K562 (cell line): Measurements from ENCODE around the gene SYNCRIP. TPM values are rescaled to one million over a fixed set of nuclear protein-coding genes. Genes with fewer than 3 reads are reported as not detected.

ENCODE experiments used
- BDP1 ChIP-seq: IDR thresholded peaks from 3 replicates; pipeline ENCODE4 v1.6.1; 2011; ENCODE audit not compliant: insufficient read length, insufficient read depth
- E2F5 ChIP-seq: sonication (generic); formaldehyde crosslinking; IDR thresholded peaks from 2 replicates; pipeline ENCODE4 v1.8.0; 2022; ENCODE audit warnings: mild to moderate bottlenecking, missing genetic modification reagents
- FOXP1 ChIP-seq: sonication (generic); formaldehyde crosslinking; IDR thresholded peaks from 2 replicates; pipeline ENCODE4 v1.8.0; 2022; ENCODE audit warnings: mild to moderate bottlenecking, missing genetic modification reagents
- FUS ChIP-seq: fragments of 200-400 bp; formaldehyde crosslinking; optimal IDR thresholded peaks from 2 replicates; pipeline ENCODE3; 2017; ENCODE audit warnings: low read depth, low read length
- KLF6 ChIP-seq: fragments of 250-450 bp; sonication (Bioruptor Pico); IDR thresholded peaks from 2 replicates; pipeline ENCODE4 v1.4.0; 2020; ENCODE audit warnings: mild to moderate bottlenecking, moderate library complexity, borderline replicate concordance
- POLR2A ChIP-seq: fragments of 450-650 bp; conservative IDR thresholded peaks from 2 replicates; pipeline ENCODE4 v1.6.1; 2016
- POLR2G ChIP-seq: fragments of 200-400 bp; formaldehyde crosslinking; IDR thresholded peaks from 2 replicates; pipeline ENCODE4 v1.6.1; 2017; ENCODE audit warnings: low read depth, mild to moderate bottlenecking, antibody characterized with exemption, low read length, moderate library complexity
- SNIP1 ChIP-seq: fragments of 450-650 bp; IDR thresholded peaks from 2 replicates; pipeline ENCODE4 v1.7.1; 2017; ENCODE audit warnings: low read depth, mild to moderate bottlenecking
- ZBTB49 ChIP-seq: sonication (generic); formaldehyde crosslinking; IDR thresholded peaks from 2 replicates; pipeline ENCODE4 v1.8.0; 2022; ENCODE audit warnings: missing genetic modification reagents, mild to moderate bottlenecking, borderline replicate concordance
- polyA plus RNA-seq, 8 experiments: library from polyadenylated mRNA; depleted of rRNA in 4 of 8; stranded (reverse) in 5 of 8; unstranded in 3 of 8; fragments of >200 nt; fragmentation: Nextera tagmentation in 2 of 8; fragmentation: Illumina TruSeq in 1 of 8; extraction: Ambion mirVana in 2 of 8; extraction: Trizol in 1 of 8; gene quantifications; 2 replicates each; pipeline versions ENCODE4 v1.2.1 to v1.2.3, GENCODE V29; 2011 to 2014; ENCODE audit warnings: inconsistent platforms in 1 of 8, missing spikeins in 1 of 8
- total RNA-seq, 7 experiments: library from RNA; depleted of rRNA in 6 of 7; stranded (reverse); fragments of >200 nt in 6 of 7; fragmentation: Illumina TruSeq in 2 of 7; extraction: Trizol in 2 of 7; gene quantifications; 2 replicates each; pipeline versions ENCODE4 v1.2.1 to v1.2.3, GENCODE V29; 2011 to 2021; ENCODE audit warnings: low replicate concordance in 1 of 7
- TF ChIP-seq, protein P1 (sequence below): sonication (generic); formaldehyde crosslinking; IDR thresholded peaks from 2 replicates; pipeline ENCODE4 v1.8.0; 2022; ENCODE audit warnings: mild to moderate bottlenecking, missing genetic modification reagents
- TF ChIP-seq, protein P2 (sequence below): fragments of 450-650 bp; conservative IDR thresholded peaks from 2 replicates; pipeline ENCODE4 v1.6.1; 2016; ENCODE audit warnings: missing genetic modification characterization, low read depth, mild to moderate bottlenecking, control low read depth, missing compliant biosample characterization
- TF ChIP-seq, protein P3 (sequence below): fragments of 250-450 bp; sonication (Bioruptor Pico); IDR thresholded peaks from 2 replicates; pipeline ENCODE4 v1.8.0; 2022; ENCODE audit warnings: inconsistent platforms, mild to moderate bottlenecking, moderate library complexity, borderline replicate concordance
- TF ChIP-seq, protein P4 (sequence below): fragments of 200-400 bp; formaldehyde crosslinking; IDR thresholded peaks from 2 replicates; pipeline ENCODE4 v1.6.1; 2017; ENCODE audit warnings: mild to moderate bottlenecking, low read depth, low read length, moderate library complexity

The SYNCRIP gene
- total and polyA plus RNA-seq, 9 of the 15 experiments (the other 6 are each of a cell fraction or from before 2014, with no cell fraction given) = 46.5 to 295 (median 140) TPM

DNA sequence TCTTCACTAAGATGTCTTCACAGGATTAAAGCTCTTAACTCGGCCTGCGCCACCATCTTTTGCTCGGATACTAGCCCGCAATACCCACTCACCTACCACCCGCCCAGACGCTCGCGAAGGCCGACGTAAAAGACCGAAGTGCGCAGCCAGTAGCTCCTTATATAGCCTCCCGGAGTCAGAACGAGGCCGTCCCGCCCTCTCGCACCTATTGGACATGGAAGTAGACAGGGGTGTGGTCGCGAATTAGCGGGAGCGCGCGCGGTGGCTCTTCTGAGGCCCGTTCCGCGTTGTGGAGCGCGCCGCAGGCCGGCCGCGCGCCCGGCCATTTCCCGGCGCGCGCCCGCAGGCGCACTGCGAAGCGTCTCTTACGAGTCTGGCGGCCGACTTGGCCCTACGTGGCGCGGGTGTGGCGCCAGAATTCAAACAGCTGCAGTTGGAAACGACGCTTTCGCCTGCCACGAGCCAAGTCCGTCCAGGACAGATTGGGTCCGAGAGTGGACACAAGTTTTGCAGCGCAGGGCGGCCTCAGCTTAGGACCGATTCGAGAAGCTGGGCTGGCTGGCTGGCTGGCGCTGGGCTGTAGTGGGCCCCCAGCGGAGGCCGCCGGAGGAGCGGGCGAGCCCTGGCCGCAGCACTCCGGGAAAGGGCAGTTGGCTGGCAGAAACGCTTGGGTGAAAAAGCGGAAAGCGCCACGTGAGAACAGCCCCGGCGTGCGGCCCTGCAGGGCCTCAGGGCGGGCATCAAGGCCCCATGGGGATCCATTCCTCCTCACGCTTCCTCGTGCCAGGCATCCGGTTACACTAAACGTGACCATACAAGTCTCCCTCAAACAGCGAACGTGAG is 36.1 kb upstream of the SYNCRIP start (continued):
- TF ChIP-seq KLF6 (CRISPR knock-in tag) = no peak
- TF ChIP-seq, protein P1, sequence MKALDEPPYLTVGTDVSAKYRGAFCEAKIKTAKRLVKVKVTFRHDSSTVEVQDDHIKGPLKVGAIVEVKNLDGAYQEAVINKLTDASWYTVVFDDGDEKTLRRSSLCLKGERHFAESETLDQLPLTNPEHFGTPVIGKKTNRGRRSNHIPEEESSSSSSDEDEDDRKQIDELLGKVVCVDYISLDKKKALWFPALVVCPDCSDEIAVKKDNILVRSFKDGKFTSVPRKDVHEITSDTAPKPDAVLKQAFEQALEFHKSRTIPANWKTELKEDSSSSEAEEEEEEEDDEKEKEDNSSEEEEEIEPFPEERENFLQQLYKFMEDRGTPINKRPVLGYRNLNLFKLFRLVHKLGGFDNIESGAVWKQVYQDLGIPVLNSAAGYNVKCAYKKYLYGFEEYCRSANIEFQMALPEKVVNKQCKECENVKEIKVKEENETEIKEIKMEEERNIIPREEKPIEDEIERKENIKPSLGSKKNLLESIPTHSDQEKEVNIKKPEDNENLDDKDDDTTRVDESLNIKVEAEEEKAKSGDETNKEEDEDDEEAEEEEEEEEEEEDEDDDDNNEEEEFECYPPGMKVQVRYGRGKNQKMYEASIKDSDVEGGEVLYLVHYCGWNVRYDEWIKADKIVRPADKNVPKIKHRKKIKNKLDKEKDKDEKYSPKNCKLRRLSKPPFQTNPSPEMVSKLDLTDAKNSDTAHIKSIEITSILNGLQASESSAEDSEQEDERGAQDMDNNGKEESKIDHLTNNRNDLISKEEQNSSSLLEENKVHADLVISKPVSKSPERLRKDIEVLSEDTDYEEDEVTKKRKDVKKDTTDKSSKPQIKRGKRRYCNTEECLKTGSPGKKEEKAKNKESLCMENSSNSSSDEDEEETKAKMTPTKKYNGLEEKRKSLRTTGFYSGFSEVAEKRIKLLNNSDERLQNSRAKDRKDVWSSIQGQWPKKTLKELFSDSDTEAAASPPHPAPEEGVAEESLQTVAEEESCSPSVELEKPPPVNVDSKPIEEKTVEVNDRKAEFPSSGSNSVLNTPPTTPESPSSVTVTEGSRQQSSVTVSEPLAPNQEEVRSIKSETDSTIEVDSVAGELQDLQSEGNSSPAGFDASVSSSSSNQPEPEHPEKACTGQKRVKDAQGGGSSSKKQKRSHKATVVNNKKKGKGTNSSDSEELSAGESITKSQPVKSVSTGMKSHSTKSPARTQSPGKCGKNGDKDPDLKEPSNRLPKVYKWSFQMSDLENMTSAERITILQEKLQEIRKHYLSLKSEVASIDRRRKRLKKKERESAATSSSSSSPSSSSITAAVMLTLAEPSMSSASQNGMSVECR (CRISPR knock-in tag) = peak; percentile 92
- TF ChIP-seq, protein P2, sequence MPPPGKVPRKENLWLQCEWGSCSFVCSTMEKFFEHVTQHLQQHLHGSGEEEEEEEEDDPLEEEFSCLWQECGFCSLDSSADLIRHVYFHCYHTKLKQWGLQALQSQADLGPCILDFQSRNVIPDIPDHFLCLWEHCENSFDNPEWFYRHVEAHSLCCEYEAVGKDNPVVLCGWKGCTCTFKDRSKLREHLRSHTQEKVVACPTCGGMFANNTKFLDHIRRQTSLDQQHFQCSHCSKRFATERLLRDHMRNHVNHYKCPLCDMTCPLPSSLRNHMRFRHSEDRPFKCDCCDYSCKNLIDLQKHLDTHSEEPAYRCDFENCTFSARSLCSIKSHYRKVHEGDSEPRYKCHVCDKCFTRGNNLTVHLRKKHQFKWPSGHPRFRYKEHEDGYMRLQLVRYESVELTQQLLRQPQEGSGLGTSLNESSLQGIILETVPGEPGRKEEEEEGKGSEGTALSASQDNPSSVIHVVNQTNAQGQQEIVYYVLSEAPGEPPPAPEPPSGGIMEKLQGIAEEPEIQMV (tag) = no peak
- no peak for TF ChIP-seq BDP1
- peak; percentile 100 for TF ChIP-seq POLR2G
- TF ChIP-seq, protein P3, sequence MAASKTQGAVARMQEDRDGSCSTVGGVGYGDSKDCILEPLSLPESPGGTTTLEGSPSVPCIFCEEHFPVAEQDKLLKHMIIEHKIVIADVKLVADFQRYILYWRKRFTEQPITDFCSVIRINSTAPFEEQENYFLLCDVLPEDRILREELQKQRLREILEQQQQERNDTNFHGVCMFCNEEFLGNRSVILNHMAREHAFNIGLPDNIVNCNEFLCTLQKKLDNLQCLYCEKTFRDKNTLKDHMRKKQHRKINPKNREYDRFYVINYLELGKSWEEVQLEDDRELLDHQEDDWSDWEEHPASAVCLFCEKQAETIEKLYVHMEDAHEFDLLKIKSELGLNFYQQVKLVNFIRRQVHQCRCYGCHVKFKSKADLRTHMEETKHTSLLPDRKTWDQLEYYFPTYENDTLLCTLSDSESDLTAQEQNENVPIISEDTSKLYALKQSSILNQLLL (CRISPR knock-in tag) = no peak
- TF ChIP-seq POLR2A = peak; percentile 100
- peak; percentile 51; the same call in 1 of the 2 replicates for TF ChIP-seq FOXP1
- TF ChIP-seq, protein P4, sequence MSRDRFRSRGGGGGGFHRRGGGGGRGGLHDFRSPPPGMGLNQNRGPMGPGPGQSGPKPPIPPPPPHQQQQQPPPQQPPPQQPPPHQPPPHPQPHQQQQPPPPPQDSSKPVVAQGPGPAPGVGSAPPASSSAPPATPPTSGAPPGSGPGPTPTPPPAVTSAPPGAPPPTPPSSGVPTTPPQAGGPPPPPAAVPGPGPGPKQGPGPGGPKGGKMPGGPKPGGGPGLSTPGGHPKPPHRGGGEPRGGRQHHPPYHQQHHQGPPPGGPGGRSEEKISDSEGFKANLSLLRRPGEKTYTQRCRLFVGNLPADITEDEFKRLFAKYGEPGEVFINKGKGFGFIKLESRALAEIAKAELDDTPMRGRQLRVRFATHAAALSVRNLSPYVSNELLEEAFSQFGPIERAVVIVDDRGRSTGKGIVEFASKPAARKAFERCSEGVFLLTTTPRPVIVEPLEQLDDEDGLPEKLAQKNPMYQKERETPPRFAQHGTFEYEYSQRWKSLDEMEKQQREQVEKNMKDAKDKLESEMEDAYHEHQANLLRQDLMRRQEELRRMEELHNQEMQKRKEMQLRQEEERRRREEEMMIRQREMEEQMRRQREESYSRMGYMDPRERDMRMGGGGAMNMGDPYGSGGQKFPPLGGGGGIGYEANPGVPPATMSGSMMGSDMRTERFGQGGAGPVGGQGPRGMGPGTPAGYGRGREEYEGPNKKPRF = no peak
- no peak for TF ChIP-seq FUS
- no peak for TF ChIP-seq SNIP1
- 0 out of 2 replicates have a peak, but pooled peaks have one; percentile 70 for TF ChIP-seq ZBTB49 (CRISPR knock-in tag)
- TF ChIP-seq E2F5 (CRISPR knock-in tag) = peak; percentile 87
